K562 (cell line): Measurements from ENCODE around the gene MYCBPAP. TPM values are rescaled to one million over a fixed set of nuclear protein-coding genes. Genes with fewer than 3 reads are reported as not detected.

Source experiments
- FIP1L1 ChIP-seq: fragments of 200-400 bp; formaldehyde crosslinking; IDR thresholded peaks from 2 replicates; pipeline ENCODE4 v1.6.1; 2018; ENCODE audit warnings: mild to moderate bottlenecking, low read depth, low read length; ENCODE audit not compliant: poor library complexity, severe bottlenecking
- KDM2B ChIP-seq: fragments of 250-450 bp; sonication (Bioruptor Pico); IDR thresholded peaks from 2 replicates; pipeline ENCODE4 v1.8.0; 2021; ENCODE audit warnings: mild to moderate bottlenecking, moderate library complexity
- MAZ ChIP-seq, 2 experiments: fragments of 450-650 bp in 1 of 2; sonication (generic) in 1 of 2; formaldehyde crosslinking; IDR thresholded peaks in 1 of 2; conservative IDR thresholded peaks in 1 of 2; 2 replicates each; pipeline versions ENCODE4 v1.4.0 to v1.5.0; 2020; ENCODE audit warnings: mild to moderate bottlenecking in 1 of 2, missing genetic modification reagents in 1 of 2
- PYGO2 ChIP-seq: fragments of 450-650 bp; IDR thresholded peaks from 2 replicates; pipeline ENCODE4 v1.6.1; 2016; ENCODE audit warnings: mild to moderate bottlenecking, missing genetic modification characterization, moderate library complexity, missing compliant biosample characterization
- SMAD4 ChIP-seq: fragments of 250-450 bp; sonication (Bioruptor Pico); conservative IDR thresholded peaks from 2 replicates; pipeline ENCODE4 v1.8.0; 2021; ENCODE audit warnings: inconsistent platforms, mild to moderate bottlenecking, moderate library complexity
- SNIP1 ChIP-seq: fragments of 450-650 bp; IDR thresholded peaks from 2 replicates; pipeline ENCODE4 v1.7.1; 2017; ENCODE audit warnings: low read depth, mild to moderate bottlenecking
- ZBTB7A ChIP-seq: IDR thresholded peaks from 2 replicates; pipeline ENCODE4 v1.6.1; 2011; ENCODE audit warnings: low read depth, mild to moderate bottlenecking, low read length, moderate library complexity, borderline replicate concordance; ENCODE audit not compliant: control insufficient read depth
- ZFX ChIP-seq: sonication (generic); formaldehyde crosslinking; IDR thresholded peaks from 2 replicates; pipeline ENCODE4 v1.8.0; 2022; ENCODE audit warnings: mild to moderate bottlenecking, missing genetic modification reagents, moderate library complexity
- polyA plus RNA-seq, 8 experiments: library from polyadenylated mRNA; depleted of rRNA in 4 of 8; stranded (reverse) in 5 of 8; unstranded in 3 of 8; fragments of >200 nt; fragmentation: Nextera tagmentation in 2 of 8; fragmentation: Illumina TruSeq in 1 of 8; extraction: Ambion mirVana in 2 of 8; extraction: Trizol in 1 of 8; gene quantifications; 2 replicates each; pipeline versions ENCODE4 v1.2.1 to v1.2.3, GENCODE V29; 2011 to 2014; ENCODE audit warnings: inconsistent platforms in 1 of 8, missing spikeins in 1 of 8
- total RNA-seq, 7 experiments: library from RNA; depleted of rRNA in 6 of 7; stranded (reverse); fragments of >200 nt in 6 of 7; fragmentation: Illumina TruSeq in 2 of 7; extraction: Trizol in 2 of 7; gene quantifications; 2 replicates each; pipeline versions ENCODE4 v1.2.1 to v1.2.3, GENCODE V29; 2011 to 2021; ENCODE audit warnings: low replicate concordance in 1 of 7
- TF ChIP-seq, protein P1 (sequence below), 2 experiments: fragments of 450-650 bp; conservative IDR thresholded peaks; 2 replicates each; pipeline ENCODE4 v1.6.1; 2017; ENCODE audit warnings: mild to moderate bottlenecking in 2 of 2, moderate library complexity in 2 of 2
- TF ChIP-seq, protein P2 (sequence below): fragments of 450-650 bp; IDR thresholded peaks from 2 replicates; pipeline ENCODE4 v1.6.1; 2016; ENCODE audit warnings: mild to moderate bottlenecking, moderate library complexity
- TF ChIP-seq, protein P3 (sequence below): fragments of 450-650 bp; IDR thresholded peaks from 2 replicates; pipeline ENCODE4 v1.6.1; 2016

MYCBPAP gene
- total and polyA plus RNA-seq, 9 of the 15 experiments (the other 6 are each of a cell fraction or from before 2014, with no cell fraction given) = not detected

DNA sequence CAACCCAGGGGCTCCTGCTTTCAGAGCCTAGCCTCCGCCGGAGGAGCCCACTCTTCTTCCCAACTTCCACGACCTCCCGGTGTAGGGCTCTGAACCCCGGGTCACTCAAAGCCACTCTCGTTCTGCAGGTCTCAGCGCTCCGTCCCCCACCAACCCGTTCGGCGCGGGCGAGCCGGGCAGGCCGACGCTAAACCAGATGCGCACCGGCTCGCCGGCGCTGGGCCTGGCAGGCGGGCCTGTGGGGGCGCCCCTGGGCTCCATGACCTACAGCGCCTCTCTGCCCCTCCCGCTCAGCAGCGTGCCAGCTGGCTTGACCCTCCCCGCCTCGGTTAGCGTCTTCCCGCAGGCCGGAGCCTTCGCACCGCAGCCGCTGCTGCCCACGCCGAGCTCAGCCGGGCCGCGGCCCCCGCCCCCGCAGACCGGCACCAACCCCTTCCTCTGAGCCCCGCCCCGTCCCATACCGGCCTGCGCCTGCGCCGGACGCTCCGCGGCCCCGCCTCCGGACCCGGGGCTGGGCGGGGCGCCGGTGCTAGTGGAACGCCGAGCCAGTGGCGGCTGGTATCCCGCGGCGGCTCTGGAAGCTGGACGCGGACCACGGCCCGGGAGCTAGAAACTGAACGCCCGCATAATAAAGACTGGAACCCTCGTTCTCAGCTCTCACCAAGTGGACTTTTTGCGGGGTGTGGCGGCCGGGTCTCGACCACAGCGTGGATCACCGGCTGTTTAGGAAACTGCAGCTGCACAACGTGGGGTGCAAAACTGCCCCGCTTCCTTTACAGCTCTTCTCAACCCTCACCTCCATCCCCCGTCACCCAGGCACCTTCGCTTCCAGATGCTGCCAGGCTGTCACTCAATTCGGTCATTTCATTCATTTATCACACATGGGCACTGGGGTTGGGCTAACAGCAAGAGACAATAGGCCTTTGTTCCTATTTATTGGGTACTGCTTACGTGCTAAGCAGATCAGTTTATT is 33.8 kb downstream of the MYCBPAP start (continued):
- TF ChIP-seq, protein P1, sequence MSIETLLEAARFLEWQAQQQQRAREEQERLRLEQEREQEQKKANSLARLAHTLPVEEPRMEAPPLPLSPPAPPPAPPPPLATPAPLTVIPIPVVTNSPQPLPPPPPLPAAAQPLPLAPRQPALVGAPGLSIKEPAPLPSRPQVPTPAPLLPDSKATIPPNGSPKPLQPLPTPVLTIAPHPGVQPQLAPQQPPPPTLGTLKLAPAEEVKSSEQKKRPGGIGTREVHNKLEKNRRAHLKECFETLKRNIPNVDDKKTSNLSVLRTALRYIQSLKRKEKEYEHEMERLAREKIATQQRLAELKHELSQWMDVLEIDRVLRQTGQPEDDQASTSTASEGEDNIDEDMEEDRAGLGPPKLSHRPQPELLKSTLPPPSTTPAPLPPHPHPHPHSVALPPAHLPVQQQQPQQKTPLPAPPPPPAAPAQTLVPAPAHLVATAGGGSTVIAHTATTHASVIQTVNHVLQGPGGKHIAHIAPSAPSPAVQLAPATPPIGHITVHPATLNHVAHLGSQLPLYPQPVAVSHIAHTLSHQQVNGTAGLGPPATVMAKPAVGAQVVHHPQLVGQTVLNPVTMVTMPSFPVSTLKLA (conservative IDR thresholded peaks at IDR 0.05) = 0 out of 4 replicates have a peak, but pooled peaks of 1 of the 2 experiments have one; percentile 56
- peak; percentile 92 for TF ChIP-seq ZFX (CRISPR knock-in tag)
- peak; percentile 44 for TF ChIP-seq FIP1L1
- TF ChIP-seq ZBTB7A = peak; percentile 76; the same call in 1 of the 2 replicates
- TF ChIP-seq SMAD4 (CRISPR knock-in tag) = peak; percentile 61
- TF ChIP-seq KDM2B (CRISPR knock-in tag) = peak; percentile 83
- peak; percentile 56; the same call in 1 of the 2 replicates for TF ChIP-seq SNIP1
- TF ChIP-seq, protein P2, sequence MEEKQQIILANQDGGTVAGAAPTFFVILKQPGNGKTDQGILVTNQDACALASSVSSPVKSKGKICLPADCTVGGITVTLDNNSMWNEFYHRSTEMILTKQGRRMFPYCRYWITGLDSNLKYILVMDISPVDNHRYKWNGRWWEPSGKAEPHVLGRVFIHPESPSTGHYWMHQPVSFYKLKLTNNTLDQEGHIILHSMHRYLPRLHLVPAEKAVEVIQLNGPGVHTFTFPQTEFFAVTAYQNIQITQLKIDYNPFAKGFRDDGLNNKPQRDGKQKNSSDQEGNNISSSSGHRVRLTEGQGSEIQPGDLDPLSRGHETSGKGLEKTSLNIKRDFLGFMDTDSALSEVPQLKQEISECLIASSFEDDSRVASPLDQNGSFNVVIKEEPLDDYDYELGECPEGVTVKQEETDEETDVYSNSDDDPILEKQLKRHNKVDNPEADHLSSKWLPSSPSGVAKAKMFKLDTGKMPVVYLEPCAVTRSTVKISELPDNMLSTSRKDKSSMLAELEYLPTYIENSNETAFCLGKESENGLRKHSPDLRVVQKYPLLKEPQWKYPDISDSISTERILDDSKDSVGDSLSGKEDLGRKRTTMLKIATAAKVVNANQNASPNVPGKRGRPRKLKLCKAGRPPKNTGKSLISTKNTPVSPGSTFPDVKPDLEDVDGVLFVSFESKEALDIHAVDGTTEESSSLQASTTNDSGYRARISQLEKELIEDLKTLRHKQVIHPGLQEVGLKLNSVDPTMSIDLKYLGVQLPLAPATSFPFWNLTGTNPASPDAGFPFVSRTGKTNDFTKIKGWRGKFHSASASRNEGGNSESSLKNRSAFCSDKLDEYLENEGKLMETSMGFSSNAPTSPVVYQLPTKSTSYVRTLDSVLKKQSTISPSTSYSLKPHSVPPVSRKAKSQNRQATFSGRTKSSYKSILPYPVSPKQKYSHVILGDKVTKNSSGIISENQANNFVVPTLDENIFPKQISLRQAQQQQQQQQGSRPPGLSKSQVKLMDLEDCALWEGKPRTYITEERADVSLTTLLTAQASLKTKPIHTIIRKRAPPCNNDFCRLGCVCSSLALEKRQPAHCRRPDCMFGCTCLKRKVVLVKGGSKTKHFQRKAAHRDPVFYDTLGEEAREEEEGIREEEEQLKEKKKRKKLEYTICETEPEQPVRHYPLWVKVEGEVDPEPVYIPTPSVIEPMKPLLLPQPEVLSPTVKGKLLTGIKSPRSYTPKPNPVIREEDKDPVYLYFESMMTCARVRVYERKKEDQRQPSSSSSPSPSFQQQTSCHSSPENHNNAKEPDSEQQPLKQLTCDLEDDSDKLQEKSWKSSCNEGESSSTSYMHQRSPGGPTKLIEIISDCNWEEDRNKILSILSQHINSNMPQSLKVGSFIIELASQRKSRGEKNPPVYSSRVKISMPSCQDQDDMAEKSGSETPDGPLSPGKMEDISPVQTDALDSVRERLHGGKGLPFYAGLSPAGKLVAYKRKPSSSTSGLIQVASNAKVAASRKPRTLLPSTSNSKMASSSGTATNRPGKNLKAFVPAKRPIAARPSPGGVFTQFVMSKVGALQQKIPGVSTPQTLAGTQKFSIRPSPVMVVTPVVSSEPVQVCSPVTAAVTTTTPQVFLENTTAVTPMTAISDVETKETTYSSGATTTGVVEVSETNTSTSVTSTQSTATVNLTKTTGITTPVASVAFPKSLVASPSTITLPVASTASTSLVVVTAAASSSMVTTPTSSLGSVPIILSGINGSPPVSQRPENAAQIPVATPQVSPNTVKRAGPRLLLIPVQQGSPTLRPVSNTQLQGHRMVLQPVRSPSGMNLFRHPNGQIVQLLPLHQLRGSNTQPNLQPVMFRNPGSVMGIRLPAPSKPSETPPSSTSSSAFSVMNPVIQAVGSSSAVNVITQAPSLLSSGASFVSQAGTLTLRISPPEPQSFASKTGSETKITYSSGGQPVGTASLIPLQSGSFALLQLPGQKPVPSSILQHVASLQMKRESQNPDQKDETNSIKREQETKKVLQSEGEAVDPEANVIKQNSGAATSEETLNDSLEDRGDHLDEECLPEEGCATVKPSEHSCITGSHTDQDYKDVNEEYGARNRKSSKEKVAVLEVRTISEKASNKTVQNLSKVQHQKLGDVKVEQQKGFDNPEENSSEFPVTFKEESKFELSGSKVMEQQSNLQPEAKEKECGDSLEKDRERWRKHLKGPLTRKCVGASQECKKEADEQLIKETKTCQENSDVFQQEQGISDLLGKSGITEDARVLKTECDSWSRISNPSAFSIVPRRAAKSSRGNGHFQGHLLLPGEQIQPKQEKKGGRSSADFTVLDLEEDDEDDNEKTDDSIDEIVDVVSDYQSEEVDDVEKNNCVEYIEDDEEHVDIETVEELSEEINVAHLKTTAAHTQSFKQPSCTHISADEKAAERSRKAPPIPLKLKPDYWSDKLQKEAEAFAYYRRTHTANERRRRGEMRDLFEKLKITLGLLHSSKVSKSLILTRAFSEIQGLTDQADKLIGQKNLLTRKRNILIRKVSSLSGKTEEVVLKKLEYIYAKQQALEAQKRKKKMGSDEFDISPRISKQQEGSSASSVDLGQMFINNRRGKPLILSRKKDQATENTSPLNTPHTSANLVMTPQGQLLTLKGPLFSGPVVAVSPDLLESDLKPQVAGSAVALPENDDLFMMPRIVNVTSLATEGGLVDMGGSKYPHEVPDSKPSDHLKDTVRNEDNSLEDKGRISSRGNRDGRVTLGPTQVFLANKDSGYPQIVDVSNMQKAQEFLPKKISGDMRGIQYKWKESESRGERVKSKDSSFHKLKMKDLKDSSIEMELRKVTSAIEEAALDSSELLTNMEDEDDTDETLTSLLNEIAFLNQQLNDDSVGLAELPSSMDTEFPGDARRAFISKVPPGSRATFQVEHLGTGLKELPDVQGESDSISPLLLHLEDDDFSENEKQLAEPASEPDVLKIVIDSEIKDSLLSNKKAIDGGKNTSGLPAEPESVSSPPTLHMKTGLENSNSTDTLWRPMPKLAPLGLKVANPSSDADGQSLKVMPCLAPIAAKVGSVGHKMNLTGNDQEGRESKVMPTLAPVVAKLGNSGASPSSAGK = peak; percentile 78
- peak; percentile 91 to 96 for TF ChIP-seq MAZ (CRISPR knock-in tag; conservative IDR thresholded peaks at IDR 0.05 in 1 of 2, IDR thresholded peaks at IDR 0.05 in 1 of 2)
- TF ChIP-seq PYGO2 (tag) = no peak
- TF ChIP-seq, protein P3, sequence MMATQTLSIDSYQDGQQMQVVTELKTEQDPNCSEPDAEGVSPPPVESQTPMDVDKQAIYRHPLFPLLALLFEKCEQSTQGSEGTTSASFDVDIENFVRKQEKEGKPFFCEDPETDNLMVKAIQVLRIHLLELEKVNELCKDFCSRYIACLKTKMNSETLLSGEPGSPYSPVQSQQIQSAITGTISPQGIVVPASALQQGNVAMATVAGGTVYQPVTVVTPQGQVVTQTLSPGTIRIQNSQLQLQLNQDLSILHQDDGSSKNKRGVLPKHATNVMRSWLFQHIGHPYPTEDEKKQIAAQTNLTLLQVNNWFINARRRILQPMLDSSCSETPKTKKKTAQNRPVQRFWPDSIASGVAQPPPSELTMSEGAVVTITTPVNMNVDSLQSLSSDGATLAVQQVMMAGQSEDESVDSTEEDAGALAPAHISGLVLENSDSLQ = peak; percentile 33; the same call in 1 of the 2 replicates
